ENCODE data around the gene FOXM1. TPM values are rescaled to one million over a fixed set of nuclear protein-coding genes. Genes with fewer than 3 reads are reported as not detected.

Gene FOXM1
- total RNA-seq, 2 donors from 2014 or later: 2.2 TPM; not detected in 1

GRCh38 chr12:2857576-2857975, 19.4 kb downstream of the FOXM1 start:
- ATAC-seq (ENCODE audit: insufficient number of reproducible peaks, low FRiP score, low read depth) (no peak), DNase-seq (ENCODE audit: low spot score) (no peak)
- TF ChIP-seq CTCF (IDR thresholded peaks at IDR 0.05): no peak
- Histone ChIP-seq H3K9me3 (no peaks in the 10 kb centered on the region), H3K4me1 (ENCODE audit: control insufficient read depth in 1 of 2, low read depth in 2 of 2) (no peaks in the 10 kb centered on the region), H3K4me3 (no peak overlapping the region), H3K27me3 (replicated peaks; ENCODE audit: insufficient read depth) (no peaks in the 10 kb centered on the region), H3K36me3 (no peaks in the 10 kb centered on the region), H3K27ac (no peak overlapping the region)

- Histone ChIP-seq H3K27ac (no peak within 1 kb of the TSS), H3K36me3 (no peaks in the 10 kb centered on the region), H3K27me3 (replicated peaks; ENCODE audit: insufficient read depth) (no peaks in the 10 kb centered on the region), H3K4me1 (ENCODE audit: control insufficient read depth in 1 of 2, low read depth in 2 of 2) (no peaks in the 10 kb centered on the region), H3K9me3 (no peaks in the 10 kb centered on the region), H3K4me3 (no peak within 1 kb of the TSS)
- TF ChIP-seq CTCF (IDR thresholded peaks at IDR 0.05): no peak
- ATAC-seq (ENCODE audit: insufficient number of reproducible peaks, low FRiP score, low read depth) (no peak), DNase-seq (ENCODE audit: low spot score) (no peak)
These were observed 19.9 kb downstream of the FOXM1 start, which contains the start of gene TEX52 for GRCh38 chr12:2857021-2857431. TEX52 (minus strand) TSS chr12:2857039; CDS start chr12:2857026, 13 bp downstream.

GRCh38 chr12:2856051-2856450, 20.9 kb downstream of the FOXM1 start:
- Histone ChIP-seq H3K4me3 (no peak overlapping the region), H3K27me3 (replicated peaks; ENCODE audit: insufficient read depth) (no peaks in the 10 kb centered on the region), H3K4me1 (ENCODE audit: control insufficient read depth in 1 of 2, low read depth in 2 of 2) (no peaks in the 10 kb centered on the region), H3K36me3 (no peaks in the 10 kb centered on the region), H3K9me3 (no peaks in the 10 kb centered on the region), H3K27ac (no peak overlapping the region)
- DNase-seq (ENCODE audit: low spot score) (no peak), ATAC-seq (ENCODE audit: insufficient number of reproducible peaks, low FRiP score, low read depth) (no peak)
- TF ChIP-seq CTCF (IDR thresholded peaks at IDR 0.05): no peak

GRCh38 chr12:2855546-2855945, 21.4 kb downstream of the FOXM1 start:
- Histone ChIP-seq H3K27ac (no peak overlapping the region), H3K4me3 (no peak overlapping the region), H3K9me3 (no peaks in the 10 kb centered on the region), H3K36me3 (no peaks in the 10 kb centered on the region), H3K27me3 (replicated peaks; ENCODE audit: insufficient read depth) (no peaks in the 10 kb centered on the region), H3K4me1 (ENCODE audit: control insufficient read depth in 1 of 2, low read depth in 2 of 2) (no peaks in the 10 kb centered on the region)
- DNase-seq (ENCODE audit: low spot score) (no peak), ATAC-seq (ENCODE audit: insufficient number of reproducible peaks, low FRiP score, low read depth) (no peak)
- no peak for TF ChIP-seq CTCF (IDR thresholded peaks at IDR 0.05)

GRCh38 chr12:2854669-2855453, 22.1 kb downstream of the FOXM1 start:
- TF ChIP-seq CTCF (IDR thresholded peaks at IDR 0.05): no peak

More at GRCh38 chr12:2854669-2855453, 22.1 kb downstream of the FOXM1 start:
- Histone ChIP-seq H3K4me3 (no peak overlapping the region), H3K27me3 (replicated peaks; ENCODE audit: insufficient read depth) (no peaks in the 10 kb centered on the region), H3K36me3 (no peaks in the 10 kb centered on the region), H3K4me1 (ENCODE audit: control insufficient read depth in 1 of 2, low read depth in 2 of 2) (no peaks in the 10 kb centered on the region), H3K27ac (no peak overlapping the region), H3K9me3 (no peaks in the 10 kb centered on the region)
- ATAC-seq (ENCODE audit: insufficient number of reproducible peaks, low FRiP score, low read depth) (no peak), DNase-seq (ENCODE audit: low spot score) (no peak)

All from thoracic aorta (tissue), 2 donors.